Measurements from ENCODE around the gene KIF22. TPM values are rescaled to one million over a fixed set of nuclear protein-coding genes. Genes with fewer than 3 reads are reported as not detected.

Gene KIF22
- polyA plus RNA-seq, 2 of the 4 experiments (the other 2 are of a cell fraction): 64.3 to 73.7 TPM

DNA sequence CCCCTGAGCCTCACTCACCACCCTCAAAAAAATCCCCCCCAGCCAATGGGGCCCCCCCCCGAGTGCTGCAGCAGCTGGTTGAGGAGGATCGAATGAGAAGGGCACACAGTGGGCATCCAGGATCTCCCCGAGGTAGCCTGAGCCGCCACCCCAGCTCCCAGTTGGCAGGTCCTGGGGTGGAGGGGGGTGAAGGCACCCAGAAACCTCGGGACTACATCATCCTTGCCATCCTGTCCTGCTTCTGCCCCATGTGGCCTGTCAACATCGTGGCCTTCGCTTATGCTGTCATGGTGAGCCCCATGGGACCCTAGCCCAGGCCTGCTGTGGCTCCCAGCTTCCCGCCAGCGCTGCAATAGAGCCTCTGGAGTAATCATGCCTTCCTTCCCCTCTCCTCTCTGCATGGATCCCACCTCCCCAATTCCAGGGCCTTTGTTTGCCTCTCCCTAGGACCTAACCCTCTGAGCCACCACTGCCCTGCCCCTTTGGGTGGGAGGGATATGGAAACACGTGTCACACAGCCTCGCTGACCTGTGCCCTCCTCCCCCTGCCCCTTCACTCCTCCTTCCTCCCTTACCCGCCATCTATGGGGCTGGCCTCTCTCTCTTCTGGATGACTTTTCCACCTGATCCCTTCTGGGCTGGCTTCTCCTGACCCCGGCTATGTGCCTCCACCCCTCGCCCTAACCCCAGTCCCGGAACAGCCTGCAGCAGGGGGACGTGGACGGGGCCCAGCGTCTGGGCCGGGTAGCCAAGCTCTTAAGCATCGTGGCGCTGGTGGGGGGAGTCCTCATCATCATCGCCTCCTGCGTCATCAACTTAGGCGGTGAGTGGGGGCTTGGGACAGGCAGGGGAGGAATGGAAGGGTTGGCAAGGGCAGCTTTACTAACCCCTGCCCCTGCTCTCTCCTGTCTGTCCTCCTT is 23.4 kb downstream of the KIF22 start:
- Histone ChIP-seq H3K9me3 (no peaks in the 10 kb centered on the region), H3K4me1 (peaks cover 49% of the 10 kb centered on the region), H3K4me3 (no peak overlapping the region), H3K27ac (no peak overlapping the region), H3K4me2 (no peak overlapping the region)
- POLR2A ChIA-PET: no interaction called here
- no peak for FAIRE-seq
- WGBS (ENCODE audit: missing lambda C conversion rate): 87% methylated on average over 24 of the region's 24 CpGs
- no peak for TF ChIP-seq ZC3H11A (IDR thresholded peaks at IDR 0.05)
- TF ChIP-seq, protein P1, sequence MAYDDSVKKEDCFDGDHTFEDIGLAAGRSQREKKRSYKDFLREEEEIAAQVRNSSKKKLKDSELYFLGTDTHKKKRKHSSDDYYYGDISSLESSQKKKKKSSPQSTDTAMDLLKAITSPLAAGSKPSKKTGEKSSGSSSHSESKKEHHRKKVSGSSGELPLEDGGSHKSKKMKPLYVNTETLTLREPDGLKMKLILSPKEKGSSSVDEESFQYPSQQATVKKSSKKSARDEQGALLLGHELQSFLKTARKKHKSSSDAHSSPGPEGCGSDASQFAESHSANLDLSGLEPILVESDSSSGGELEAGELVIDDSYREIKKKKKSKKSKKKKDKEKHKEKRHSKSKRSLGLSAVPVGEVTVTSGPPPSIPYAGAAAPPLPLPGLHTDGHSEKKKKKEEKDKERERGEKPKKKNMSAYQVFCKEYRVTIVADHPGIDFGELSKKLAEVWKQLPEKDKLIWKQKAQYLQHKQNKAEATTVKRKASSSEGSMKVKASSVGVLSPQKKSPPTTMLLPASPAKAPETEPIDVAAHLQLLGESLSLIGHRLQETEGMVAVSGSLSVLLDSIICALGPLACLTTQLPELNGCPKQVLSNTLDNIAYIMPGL (CRISPR knock-in tag; IDR thresholded peaks at IDR 0.05; ENCODE audit: borderline replicate concordance): no peak
- no peak for TF ChIP-seq FOSB (CRISPR knock-in tag; IDR thresholded peaks at IDR 0.05)
- TF ChIP-seq KDM5A (IDR thresholded peaks at IDR 0.05): no peak
- TF ChIP-seq RFX5 (IDR thresholded peaks at IDR 0.05): no peak
- no peak for TF ChIP-seq RNF2 (IDR thresholded peaks at IDR 0.05; ENCODE audit: borderline replicate concordance, low read depth)
- no peak for TF ChIP-seq TP53 (CRISPR knock-in tag; IDR thresholded peaks at IDR 0.05)
- TF ChIP-seq JUNB (IDR thresholded peaks at IDR 0.05): no peak
- no peak for TF ChIP-seq HOXB5 (CRISPR knock-in tag; IDR thresholded peaks at IDR 0.05)
- no peak for TF ChIP-seq NR3C1 (IDR thresholded peaks at IDR 0.05)
- no peak for TF ChIP-seq FOXS1 (CRISPR knock-in tag; IDR thresholded peaks at IDR 0.05)
- TF ChIP-seq TFCP2L1 (CRISPR knock-in tag; IDR thresholded peaks at IDR 0.05): no peak
- no peak for TF ChIP-seq PBX3 (IDR thresholded peaks at IDR 0.05)
- TF ChIP-seq JUN (IDR thresholded peaks at IDR 0.05): no peak
- no peak for TF ChIP-seq MAX (IDR thresholded peaks at IDR 0.05)
- no peak for TF ChIP-seq ZSCAN20 (CRISPR knock-in tag; IDR thresholded peaks at IDR 0.05)
- no peak for TF ChIP-seq CBX2 (IDR thresholded peaks at IDR 0.05; ENCODE audit: borderline replicate concordance, low read depth)
- no peak for TF ChIP-seq HOXB13 (CRISPR knock-in tag; IDR thresholded peaks at IDR 0.05; ENCODE audit: low read depth)
- no peak for TF ChIP-seq ZNF302 (CRISPR knock-in tag; IDR thresholded peaks at IDR 0.05)
- CTCF ChIA-PET: interaction anchor here (0.6 to 24.4 kb wide), 5 partner anchors 13 to 208 kb away, joined by 3 to 568 read pairs (median 3); partner anchors contain the start of gene KIF22
- ATAC-seq: no peak
- DNase-seq (ENCODE audit: low read depth in 1 of 2, low spot score in 1 of 2): no peak

- Histone ChIP-seq H3K9me3 (no peaks in the 10 kb centered on the region), H3K4me1 (peaks cover 48% of the 10 kb centered on the region), H3K27ac (peak overlapping the region in 1 of 2 experiments; percentile 98; a peak in 3 of 6 replicates), H3K4me2 (peak overlapping the region; percentile 97; the same call in 2 of the 3 replicates), H3K4me3 (no peak overlapping the region)
- ChIA-PET POLR2A (no interaction called here), CTCF (interaction anchor here (0.9 to 24.4 kb wide), 3 partner anchors 30 to 217 kb away, joined by 4 to 568 read pairs (median 8); no protein-coding TSS in a partner anchor)
- 94% methylated on average over 5 of the region's 5 CpGs for WGBS (ENCODE audit: missing lambda C conversion rate)
- TF ChIP-seq HDAC2 (IDR thresholded peaks at IDR 0.05): no peak
- no peak for TF ChIP-seq EHMT2 (IDR thresholded peaks at IDR 0.05; ENCODE audit: low read depth)
- TF ChIP-seq RAD21 (conservative IDR thresholded peaks at IDR 0.05 in 1 of 2, IDR thresholded peaks at IDR 0.05 in 1 of 2): no peak
- TF ChIP-seq MAZ (IDR thresholded peaks at IDR 0.05; ENCODE audit: borderline replicate concordance, low read depth, low read length): no peak
- TF ChIP-seq ESRRA (IDR thresholded peaks at IDR 0.05; ENCODE audit: borderline replicate concordance, low read length): no peak
- TF ChIP-seq MAX (IDR thresholded peaks at IDR 0.05): no peak
- no peak for TF ChIP-seq GATA3 (IDR thresholded peaks at IDR 0.05; ENCODE audit: borderline replicate concordance)
- no peak for TF ChIP-seq ZC3H11A (IDR thresholded peaks at IDR 0.05)
- TF ChIP-seq, protein P2, sequence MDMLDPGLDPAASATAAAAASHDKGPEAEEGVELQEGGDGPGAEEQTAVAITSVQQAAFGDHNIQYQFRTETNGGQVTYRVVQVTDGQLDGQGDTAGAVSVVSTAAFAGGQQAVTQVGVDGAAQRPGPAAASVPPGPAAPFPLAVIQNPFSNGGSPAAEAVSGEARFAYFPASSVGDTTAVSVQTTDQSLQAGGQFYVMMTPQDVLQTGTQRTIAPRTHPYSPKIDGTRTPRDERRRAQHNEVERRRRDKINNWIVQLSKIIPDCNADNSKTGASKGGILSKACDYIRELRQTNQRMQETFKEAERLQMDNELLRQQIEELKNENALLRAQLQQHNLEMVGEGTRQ (IDR thresholded peaks at IDR 0.05): no peak
- no peak for TF ChIP-seq CEBPB (IDR thresholded peaks at IDR 0.05)
- TF ChIP-seq NFE2L2 (conservative IDR thresholded peaks at IDR 0.05; ENCODE audit: low read length): no peak
- TF ChIP-seq CBX2 (IDR thresholded peaks at IDR 0.05; ENCODE audit: borderline replicate concordance, low read depth): no peak
- TF ChIP-seq BHLHE40 (IDR thresholded peaks at IDR 0.05; ENCODE audit: low read depth, low read length): no peak
- TF ChIP-seq KDM5A (IDR thresholded peaks at IDR 0.05): no peak
- FAIRE-seq: no peak
- ATAC-seq: no peak
- no peak for DNase-seq (ENCODE audit: low read depth in 1 of 2, low spot score in 1 of 2)
These were observed 24.0 kb downstream of the KIF22 start for GRCh38 chr16:29814592-29814991.
